ENCODE results near the gene ALKBH2.

Gene ALKBH2

GRCh38 chr12:109130297-109131153 lies 37.3 kb upstream of the ALKBH2 start:
- TF ChIP-seq NFIC (IDR thresholded peaks at IDR 0.05) = no peak
- TF ChIP-seq EP300 (IDR thresholded peaks at IDR 0.05; ENCODE audit: borderline replicate concordance) = no peak
- TF ChIP-seq CREB1 (IDR thresholded peaks at IDR 0.05; ENCODE audit: low read depth) = no peak
- no peak for TF ChIP-seq MAX (IDR thresholded peaks at IDR 0.05)
- no peak for TF ChIP-seq TEAD4 (IDR thresholded peaks at IDR 0.05)
- TF ChIP-seq CEBPB (IDR thresholded peaks at IDR 0.05) = no peak
- TF ChIP-seq TAF1 (IDR thresholded peaks at IDR 0.05; ENCODE audit: low read depth) = no peak
- TF ChIP-seq, protein P1, sequence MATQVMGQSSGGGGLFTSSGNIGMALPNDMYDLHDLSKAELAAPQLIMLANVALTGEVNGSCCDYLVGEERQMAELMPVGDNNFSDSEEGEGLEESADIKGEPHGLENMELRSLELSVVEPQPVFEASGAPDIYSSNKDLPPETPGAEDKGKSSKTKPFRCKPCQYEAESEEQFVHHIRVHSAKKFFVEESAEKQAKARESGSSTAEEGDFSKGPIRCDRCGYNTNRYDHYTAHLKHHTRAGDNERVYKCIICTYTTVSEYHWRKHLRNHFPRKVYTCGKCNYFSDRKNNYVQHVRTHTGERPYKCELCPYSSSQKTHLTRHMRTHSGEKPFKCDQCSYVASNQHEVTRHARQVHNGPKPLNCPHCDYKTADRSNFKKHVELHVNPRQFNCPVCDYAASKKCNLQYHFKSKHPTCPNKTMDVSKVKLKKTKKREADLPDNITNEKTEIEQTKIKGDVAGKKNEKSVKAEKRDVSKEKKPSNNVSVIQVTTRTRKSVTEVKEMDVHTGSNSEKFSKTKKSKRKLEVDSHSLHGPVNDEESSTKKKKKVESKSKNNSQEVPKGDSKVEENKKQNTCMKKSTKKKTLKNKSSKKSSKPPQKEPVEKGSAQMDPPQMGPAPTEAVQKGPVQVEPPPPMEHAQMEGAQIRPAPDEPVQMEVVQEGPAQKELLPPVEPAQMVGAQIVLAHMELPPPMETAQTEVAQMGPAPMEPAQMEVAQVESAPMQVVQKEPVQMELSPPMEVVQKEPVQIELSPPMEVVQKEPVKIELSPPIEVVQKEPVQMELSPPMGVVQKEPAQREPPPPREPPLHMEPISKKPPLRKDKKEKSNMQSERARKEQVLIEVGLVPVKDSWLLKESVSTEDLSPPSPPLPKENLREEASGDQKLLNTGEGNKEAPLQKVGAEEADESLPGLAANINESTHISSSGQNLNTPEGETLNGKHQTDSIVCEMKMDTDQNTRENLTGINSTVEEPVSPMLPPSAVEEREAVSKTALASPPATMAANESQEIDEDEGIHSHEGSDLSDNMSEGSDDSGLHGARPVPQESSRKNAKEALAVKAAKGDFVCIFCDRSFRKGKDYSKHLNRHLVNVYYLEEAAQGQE (IDR thresholded peaks at IDR 0.05; ENCODE audit: low read depth) = no peak
- TF ChIP-seq, protein P2, sequence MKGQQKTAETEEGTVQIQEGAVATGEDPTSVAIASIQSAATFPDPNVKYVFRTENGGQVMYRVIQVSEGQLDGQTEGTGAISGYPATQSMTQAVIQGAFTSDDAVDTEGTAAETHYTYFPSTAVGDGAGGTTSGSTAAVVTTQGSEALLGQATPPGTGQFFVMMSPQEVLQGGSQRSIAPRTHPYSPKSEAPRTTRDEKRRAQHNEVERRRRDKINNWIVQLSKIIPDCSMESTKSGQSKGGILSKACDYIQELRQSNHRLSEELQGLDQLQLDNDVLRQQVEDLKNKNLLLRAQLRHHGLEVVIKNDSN (IDR thresholded peaks at IDR 0.05) = no peak
- no peak for TF ChIP-seq YY1 (IDR thresholded peaks at IDR 0.05; ENCODE audit: low read depth)
- no peak for TF ChIP-seq RAD21 (IDR thresholded peaks at IDR 0.05; ENCODE audit: low read depth)
- no peak for TF ChIP-seq EGR1 (IDR thresholded peaks at IDR 0.05)
- TF ChIP-seq TCF12 (IDR thresholded peaks at IDR 0.05; ENCODE audit: low read depth) = no peak
- no peak for TF ChIP-seq ZBTB7A (IDR thresholded peaks at IDR 0.05; ENCODE audit: low read depth)
- TF ChIP-seq FOXM1 (IDR thresholded peaks at IDR 0.05; ENCODE audit: borderline replicate concordance, low read depth) = no peak

DNA sequence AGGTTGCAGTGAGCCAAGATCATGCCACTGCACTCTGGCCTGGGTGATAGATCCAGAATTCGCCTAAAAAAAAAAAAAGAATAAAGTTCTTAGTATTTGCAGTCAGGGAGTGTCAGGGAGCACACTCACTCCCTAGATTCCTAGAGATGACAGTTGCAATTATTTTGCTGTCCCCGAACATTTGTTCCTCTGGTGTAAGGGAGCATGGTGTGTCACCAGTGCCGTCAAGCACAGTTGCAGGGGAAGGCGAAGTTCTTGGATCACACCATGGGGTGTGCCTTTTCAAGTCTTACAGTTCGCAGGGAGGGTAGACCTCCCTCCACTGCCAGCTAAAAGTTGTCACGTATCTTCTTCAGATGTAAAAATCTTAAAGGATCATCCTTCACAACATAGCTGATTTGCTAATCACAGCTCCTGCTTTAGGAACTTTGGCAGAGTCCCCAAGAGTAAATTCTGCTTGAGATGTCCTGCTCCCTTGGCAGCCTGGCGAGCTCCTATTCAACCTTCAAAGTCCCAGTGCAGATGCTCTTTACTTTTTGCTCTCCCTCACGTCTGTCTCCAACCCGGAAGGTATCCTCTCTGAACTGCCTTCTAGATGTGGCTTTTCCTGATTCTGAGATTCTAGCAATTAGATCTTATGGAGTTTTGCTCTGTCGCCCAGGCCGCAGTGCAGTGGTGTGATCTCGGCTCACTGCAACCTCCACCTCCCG lies 34.4 kb upstream of the ALKBH2 start:
- no peak for TF ChIP-seq NFIC (IDR thresholded peaks at IDR 0.05)
- TF ChIP-seq CREB1 (IDR thresholded peaks at IDR 0.05; ENCODE audit: low read depth) = no peak
- TF ChIP-seq EGR1 (IDR thresholded peaks at IDR 0.05) = no peak
- TF ChIP-seq CEBPB (IDR thresholded peaks at IDR 0.05) = no peak
- no peak for TF ChIP-seq FOXM1 (IDR thresholded peaks at IDR 0.05; ENCODE audit: borderline replicate concordance, low read depth)
- no peak for TF ChIP-seq YY1 (IDR thresholded peaks at IDR 0.05; ENCODE audit: low read depth)
- TF ChIP-seq RAD21 (IDR thresholded peaks at IDR 0.05; ENCODE audit: low read depth) = no peak
- TF ChIP-seq EP300 (IDR thresholded peaks at IDR 0.05; ENCODE audit: borderline replicate concordance) = no peak
- TF ChIP-seq, protein P1 (IDR thresholded peaks at IDR 0.05; ENCODE audit: low read depth) = no peak

DNA sequence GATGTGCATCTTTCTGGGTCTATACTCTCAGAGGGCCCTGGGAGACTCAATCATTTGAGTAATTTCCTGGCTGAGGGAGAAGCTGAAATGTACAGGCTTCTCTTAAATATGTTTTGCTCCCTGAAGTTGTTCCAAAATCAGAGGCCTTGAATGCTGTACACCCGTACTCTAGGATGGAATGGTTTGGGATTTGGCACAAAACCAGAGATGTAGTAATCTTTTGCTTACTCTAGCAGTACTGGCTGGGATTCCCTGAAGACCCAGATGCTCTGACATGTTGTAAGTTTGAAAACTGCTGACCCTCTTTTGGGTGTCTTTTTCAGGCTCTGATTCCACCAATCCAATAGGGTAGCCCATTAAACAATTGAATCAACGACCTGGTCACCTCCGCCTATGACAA lies 33.5 kb upstream of the ALKBH2 start:
- no peak for TF ChIP-seq EGR1 (IDR thresholded peaks at IDR 0.05)
- TF ChIP-seq RAD21 (IDR thresholded peaks at IDR 0.05; ENCODE audit: low read depth) = no peak
- TF ChIP-seq TAF1 (IDR thresholded peaks at IDR 0.05; ENCODE audit: low read depth) = no peak
- no peak for TF ChIP-seq CEBPB (IDR thresholded peaks at IDR 0.05)
- no peak for TF ChIP-seq TCF12 (IDR thresholded peaks at IDR 0.05; ENCODE audit: low read depth)
- no peak for TF ChIP-seq FOXM1 (IDR thresholded peaks at IDR 0.05; ENCODE audit: borderline replicate concordance, low read depth)
- TF ChIP-seq, protein P2 (IDR thresholded peaks at IDR 0.05) = no peak
- TF ChIP-seq, protein P1 (IDR thresholded peaks at IDR 0.05; ENCODE audit: low read depth) = no peak

DNA sequence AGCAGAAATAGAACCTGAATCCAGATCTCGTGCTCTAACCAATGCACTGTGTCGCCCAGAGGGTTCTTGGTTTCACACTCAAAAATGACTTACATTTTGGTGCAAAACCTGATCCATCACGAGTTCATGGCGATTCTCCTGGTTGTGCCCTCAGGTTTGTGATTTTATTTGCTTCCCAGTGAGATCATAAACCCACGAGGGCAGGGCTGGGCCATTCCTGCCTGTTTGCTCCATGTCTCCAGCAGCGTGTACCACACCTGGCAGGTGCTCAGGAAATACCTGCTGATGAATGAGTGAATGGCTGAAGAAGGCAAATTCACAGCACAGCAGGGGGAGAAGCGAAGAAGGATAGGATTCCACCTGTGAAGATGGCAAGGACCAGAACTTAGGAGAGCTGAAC lies 32.5 kb upstream of the ALKBH2 start:
- no peak for TF ChIP-seq TEAD4 (IDR thresholded peaks at IDR 0.05)
